Cardiac fibroblast (primary cell): ENCODE results near the gene GLS.

Source experiments
- DNase-seq, 2 donors: peaks; one replicate each; pipeline versions ENCODE4 v3.0.0 to v3.0.0-alpha.2; 2010; ENCODE audit warnings: low read depth in 2 of 2
- H3K4me3 ChIP-seq, 2 donors: replicated peaks in 1 of 2; 1 replicate in 1 of 2; 2 replicates in 1 of 2; pipeline ENCODE4 v1.5.1; 2011; ENCODE audit warnings: low read depth in 2 of 2, low read length in 2 of 2, mild to moderate bottlenecking in 2 of 2, moderate library complexity in 1 of 2
- CTCF ChIP-seq: IDR thresholded peaks from one replicate; pipeline ENCODE4 v1.5.1; 2011; ENCODE audit warnings: low read depth, mild to moderate bottlenecking, low read length, inconsistent platforms

GLS gene

GRCh38 chr2:190909680-190910079 lies 29.1 kb downstream of the GLS start:
- H3K4me3 ChIP-seq, result no peak overlapping the region
- no peak for DNase-seq
- no peak for TF ChIP-seq CTCF

- DNase-seq, result peak; percentile 41 to 43
These were observed 29.9 kb downstream of the GLS start for GRCh38 chr2:190910341-190911136.

DNA sequence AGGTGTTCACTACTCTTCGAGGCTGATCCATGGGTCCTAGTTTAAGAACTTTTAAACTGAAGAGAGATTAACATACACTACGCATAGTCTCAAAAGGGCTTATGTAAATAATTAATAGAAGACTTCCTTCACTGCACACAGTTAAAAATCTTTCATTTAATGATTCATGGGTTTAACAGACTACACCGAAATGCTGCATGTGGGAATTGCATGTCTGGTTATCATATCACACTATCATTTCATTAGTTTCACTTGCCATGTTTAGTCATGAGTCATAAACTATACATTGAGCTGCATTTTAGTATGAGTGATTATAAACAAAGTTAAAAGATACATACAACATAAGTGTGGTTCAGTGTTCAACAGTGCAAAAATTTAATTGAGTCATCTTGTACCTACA lies 31.2 kb downstream of the GLS start:
- peak in 1 of 2 donors; percentile 25 for DNase-seq
- no peak for TF ChIP-seq CTCF
- no peak overlapping the region for H3K4me3 ChIP-seq

More at GRCh38 chr2:190910341-190911136, 29.9 kb downstream of the GLS start:
- H3K4me3 ChIP-seq, result no peak overlapping the region
- no peak for TF ChIP-seq CTCF

DNA sequence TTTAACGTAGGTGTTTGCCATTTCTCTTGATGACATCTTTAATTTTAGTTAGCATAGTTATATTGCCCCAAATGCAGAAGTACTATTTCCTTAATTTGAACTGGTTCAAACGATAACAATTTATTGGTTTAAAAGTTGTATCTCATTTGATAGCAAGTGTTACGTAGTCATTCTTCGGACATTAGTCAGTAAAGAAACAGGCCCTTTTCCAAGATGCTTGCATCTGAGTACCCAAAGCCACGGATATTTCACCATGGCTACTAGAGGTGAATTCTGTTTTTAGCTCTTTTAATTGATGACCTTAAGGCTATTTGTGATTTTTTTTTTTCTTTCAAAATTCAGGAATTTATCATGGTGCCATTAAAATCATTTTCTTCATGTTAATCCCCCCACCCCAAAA lies 32.1 kb downstream of the GLS start:
- H3K4me3 ChIP-seq, result no peak overlapping the region
- TF ChIP-seq CTCF, result no peak
- peak; percentile 31 to 48 for DNase-seq

DNA sequence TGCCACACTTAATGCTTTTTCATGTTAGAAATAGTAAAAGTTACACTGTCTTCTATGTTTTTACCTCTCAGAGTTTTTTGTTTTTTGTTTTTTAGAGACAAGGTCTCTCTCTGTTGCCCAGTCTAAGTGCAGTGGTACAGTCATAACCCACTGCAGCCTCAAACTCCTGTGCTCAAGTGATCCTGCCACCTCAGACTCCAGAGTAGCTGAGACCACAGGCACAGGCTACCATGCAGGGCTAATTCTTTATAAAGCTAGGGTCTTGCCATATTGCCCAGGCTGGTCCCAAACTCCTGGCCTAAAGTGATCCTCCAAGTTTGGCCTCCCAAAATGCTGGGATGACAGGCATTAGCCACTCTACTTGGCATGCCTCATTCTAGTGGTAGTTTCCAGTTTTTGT lies 33.1 kb downstream of the GLS start:
- H3K4me3 ChIP-seq, result no peak overlapping the region
- DNase-seq, result no peak
- no peak for TF ChIP-seq CTCF

DNA sequence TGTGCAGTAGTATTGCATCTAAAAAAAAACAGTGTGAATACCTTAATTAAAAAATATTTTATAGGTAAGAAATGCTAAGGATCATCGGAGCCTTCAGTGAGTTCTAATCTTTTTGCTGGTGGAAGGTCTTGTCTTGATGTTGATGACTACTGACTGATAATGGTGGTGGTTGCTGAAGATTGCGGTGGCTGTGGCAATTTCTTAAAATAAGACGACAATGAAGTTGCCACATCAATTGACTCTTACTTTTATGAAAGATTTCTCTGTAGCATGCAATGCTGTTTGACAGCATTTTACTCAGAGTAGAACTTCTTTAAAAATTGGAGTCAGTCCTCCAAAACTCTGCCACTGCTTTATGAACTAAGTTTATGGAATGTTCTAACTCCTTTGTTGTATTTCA lies 36.2 kb downstream of the GLS start:
- H3K4me3 ChIP-seq, result no peak overlapping the region
- no peak for DNase-seq
- TF ChIP-seq CTCF, result no peak

- no peak for TF ChIP-seq CTCF
- DNase-seq, result no peak
- no peak overlapping the region for H3K4me3 ChIP-seq
These were observed 39.5 kb downstream of the GLS start for GRCh38 chr2:190920085-190920484.
